Right cardiac atrium (tissue), 5 donors: Measurements from ENCODE around the gene MACIR. TPM values are rescaled to one million over a fixed set of nuclear protein-coding genes. Genes with fewer than 3 reads are reported as not detected.
A peak's percentile ranks its signal among the peaks of the same experiment; 100 is the strongest.

Experiments
- ATAC-seq, 2 donors: fragments of 200-7000 bp; cut with Tn5 transposase; one replicate each; pipeline versions ENCODE4 v1.8.0 to v1.9.1; 2020; ENCODE audit warnings: moderate library complexity in 2 of 2, mild to moderate bottlenecking in 1 of 2
- DNase-seq, 3 donors: peaks; one replicate each; pipeline ENCODE4 v3.0.0-alpha.2; 2020
- H3K27ac ChIP-seq: one replicate; pipeline ENCODE4 v1.5.1; 2013; ENCODE audit warnings: mild to moderate bottlenecking, low read length, control low read depth, moderate library complexity
- H3K27me3 ChIP-seq: one replicate; pipeline ENCODE4 v1.6.1; 2013; ENCODE audit not compliant: control insufficient read depth, insufficient read depth
- H3K4me1 ChIP-seq: one replicate; pipeline ENCODE4 v1.6.1; 2013; ENCODE audit warnings: low read length; ENCODE audit not compliant: control insufficient read depth, insufficient read depth
- H3K4me3 ChIP-seq: one replicate; pipeline ENCODE4 v1.5.1; 2013; ENCODE audit warnings: low read length, control low read depth
- H3K9me3 ChIP-seq: one replicate; pipeline ENCODE4 v1.6.1; 2013; ENCODE audit warnings: low read length; ENCODE audit not compliant: control insufficient read depth
- WGBS: extraction: QIAGEN DNeasy Blood & Tissue Kit; methylation state at CpG from one replicate; pipeline ENCODE4 v1.1.7; 2013; 5-methylcytosine and 5-hydroxymethylcytosine counted together
- intact Hi-C, 4 donors: fragments of 100-400 bp; cut with DNase I; formaldehyde crosslinking; loops; one replicate each; pipeline versions ENCODE4 v1.11.0 to v1.14.0; 2022 to 2023
- polyA plus RNA-seq: library from polyadenylated mRNA; stranded (reverse); fragments of 200-250 nt; gene quantifications from one replicate; pipeline ENCODE4 v1.2.3, GENCODE V29; 2013
- total RNA-seq, 4 donors: library from RNA; stranded (reverse); fragmentation: NEBNext Ultra II Directional; extraction: Animal tissue kit (Norgen Biotek cat#: 25700); gene quantifications; one replicate each; pipeline ENCODE4 v1.2.1, GENCODE V29; 2021
- donor health status: healthy with polysubstance abuse.
- donor health status: DM: no; HTN: yes; CAD: no.
- donor health status: DM: no; HTN: no; CAD: no.
- donor health status: DM: no; HTN: yes; CAD: no; lungs with severe emphysema.
- donor health status: DM: yes; HTN: yes; CAD: no.

Gene MACIR
- total and polyA plus RNA-seq, 5 donors = 3.0 to 4.8 (median 3.8) TPM

GRCh38 chr5:103247118-103247517, 11.4 kb upstream of the MACIR start:
- Histone ChIP-seq H3K27me3 (no peaks in the 10 kb centered on the region), H3K9me3 (no peaks in the 10 kb centered on the region), H3K27ac (no peak overlapping the region), H3K4me1 (no peaks in the 10 kb centered on the region), H3K4me3 (no peak overlapping the region)
- ATAC-seq (no peak), DNase-seq (no peak)
- intact Hi-C loops = no loop called here
- whole genome bisulfite sequencing = 95% methylated on average over 1 of the region's 1 CpG

- intact Hi-C loops = no loop called here
- no peaks in the 10 kb centered on the region for H3K4me1 ChIP-seq
- no peaks in the 10 kb centered on the region for H3K9me3 ChIP-seq
- WGBS = 90% methylated on average over 2 of the region's 2 CpGs
- no peak overlapping the region for H3K4me3 ChIP-seq
- H3K27me3 ChIP-seq = no peaks in the 10 kb centered on the region
- ATAC-seq (no peak), DNase-seq (no peak)
- no peak overlapping the region for H3K27ac ChIP-seq
Measured at GRCh38 chr5:103249068-103249467, 9.5 kb upstream of the MACIR start.

DNA sequence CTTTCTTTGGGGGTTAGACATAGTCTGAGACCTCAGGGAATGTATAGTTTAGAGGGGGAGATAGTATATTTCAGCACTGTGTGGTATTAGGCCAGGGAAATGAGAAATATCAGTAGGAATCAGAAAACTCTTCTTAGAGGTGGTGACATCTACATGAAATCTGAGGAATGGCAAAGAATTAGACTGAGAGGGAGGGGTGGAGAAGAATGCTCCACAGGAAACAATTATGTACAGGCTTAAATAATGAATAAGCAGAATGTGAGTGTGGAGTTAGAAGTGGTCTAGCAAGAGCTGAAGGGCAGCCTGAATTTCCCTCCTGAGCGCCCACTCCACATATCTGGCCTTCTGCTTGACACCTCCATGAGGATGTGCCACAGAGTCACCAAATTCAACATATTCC, 3.6 kb upstream of the MACIR start:
- Histone ChIP-seq H3K9me3 (no peaks in the 10 kb centered on the region), H3K4me1 (no peaks in the 10 kb centered on the region), H3K4me3 (no peak overlapping the region), H3K27ac (no peak overlapping the region), H3K27me3 (no peaks in the 10 kb centered on the region)
- DNase-seq (no peak), ATAC-seq (no peak)
- intact Hi-C loops = no loop called here
- 92% methylated on average over 1 of the region's 1 CpG for WGBS

DNA sequence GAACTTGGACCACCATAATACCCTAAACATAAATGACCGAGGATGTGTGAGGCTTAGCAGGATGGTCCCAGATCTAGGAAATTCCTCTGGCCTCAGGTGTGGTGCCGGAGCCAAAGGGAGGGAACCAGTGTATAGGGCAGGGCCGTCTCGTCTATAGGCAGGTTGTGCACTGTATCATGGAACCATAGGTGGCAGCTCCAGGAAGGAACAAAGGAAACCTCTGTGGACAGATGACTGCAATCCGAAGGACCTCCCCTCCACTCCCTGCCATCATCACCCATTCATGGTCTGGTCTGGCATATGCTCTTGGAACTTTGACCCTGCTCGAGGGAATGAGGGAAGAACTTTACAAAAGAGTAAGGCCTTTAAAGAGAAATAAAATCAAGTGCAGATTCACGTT, 2.9 kb upstream of the MACIR start:
- H3K27me3 ChIP-seq = no peaks in the 10 kb centered on the region
- ATAC-seq (no peak), DNase-seq (no peak)
- no peaks in the 10 kb centered on the region for H3K4me1 ChIP-seq
- H3K27ac ChIP-seq = no peak overlapping the region
- WGBS = 95% methylated on average over 7 of the region's 7 CpGs
- H3K9me3 ChIP-seq = no peaks in the 10 kb centered on the region
- intact Hi-C loops = no loop called here
- H3K4me3 ChIP-seq = no peak overlapping the region

GRCh38 chr5:103256178-103256577, 2.4 kb upstream of the MACIR start:
- WGBS = 75% methylated on average over 4 of the region's 4 CpGs
- intact Hi-C loops = no loop called here
- no peaks in the 10 kb centered on the region for H3K27me3 ChIP-seq

GRCh38 chr5:103258957-103259704, 568 bp downstream of the MACIR start:
- Histone ChIP-seq H3K27me3 (no peaks in the 10 kb centered on the region), H3K9me3 (no peaks in the 10 kb centered on the region), H3K27ac (peak overlapping the region; percentile 64), H3K4me3 (peak overlapping the region; percentile 72), H3K4me1 (no peaks in the 10 kb centered on the region)
- ATAC-seq (peak; percentile 60 to 69), DNase-seq (peak; percentile 55 to 84 (median 83))
- WGBS = under 1% methylated on average over 91 of the region's 91 CpGs
- intact Hi-C loops = no loop called here

More at GRCh38 chr5:103256178-103256577, 2.4 kb upstream of the MACIR start:
- H3K9me3 ChIP-seq = no peaks in the 10 kb centered on the region
- H3K4me3 ChIP-seq = no peak overlapping the region
- ATAC-seq (no peak), DNase-seq (no peak)
- no peak overlapping the region for H3K27ac ChIP-seq
- H3K4me1 ChIP-seq = no peaks in the 10 kb centered on the region

DNA sequence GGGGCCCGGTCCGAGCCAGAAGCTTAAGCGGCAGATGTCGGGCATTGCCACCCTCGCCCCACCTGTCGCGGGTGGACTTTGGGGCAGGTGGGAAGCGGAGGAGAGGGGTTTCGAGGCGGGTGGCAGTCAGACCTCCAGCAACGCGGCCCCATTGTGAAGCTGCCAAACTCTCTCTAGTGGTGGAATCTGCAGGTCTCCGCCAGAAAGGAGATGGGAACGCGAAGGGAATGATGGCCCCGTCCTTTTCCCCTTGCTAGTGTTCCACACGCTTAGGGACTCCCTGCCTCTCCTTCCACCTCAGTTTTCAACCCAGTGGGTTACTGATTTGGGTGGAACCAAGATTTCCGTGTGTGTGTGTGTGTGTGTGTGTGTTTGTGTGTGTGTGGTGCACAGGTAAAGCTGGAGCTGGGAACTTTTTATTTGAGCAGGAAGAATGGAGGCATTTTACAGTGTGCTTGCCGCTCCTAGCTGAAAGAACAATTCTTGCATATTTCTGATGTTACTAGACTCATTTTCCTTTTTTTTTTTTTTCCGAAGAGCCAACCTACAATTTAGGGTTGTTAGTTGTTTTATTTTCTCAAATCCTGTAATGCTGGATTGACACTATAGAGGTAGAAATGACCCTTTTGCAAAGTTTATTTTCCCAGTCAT, 1.3 kb downstream of the MACIR start:
- no peaks in the 10 kb centered on the region for H3K9me3 ChIP-seq
- intact Hi-C loops = no loop called here
- H3K4me1 ChIP-seq = no peaks in the 10 kb centered on the region
- DNase-seq = no peak
- H3K4me3 ChIP-seq = peak overlapping the region; percentile 72
- H3K27ac ChIP-seq = peak overlapping the region; percentile 64
- 2% methylated on average over 20 of the region's 20 CpGs for WGBS
- no peaks in the 10 kb centered on the region for H3K27me3 ChIP-seq
- ATAC-seq = peak in 1 of 2 donors; percentile 3

DNA sequence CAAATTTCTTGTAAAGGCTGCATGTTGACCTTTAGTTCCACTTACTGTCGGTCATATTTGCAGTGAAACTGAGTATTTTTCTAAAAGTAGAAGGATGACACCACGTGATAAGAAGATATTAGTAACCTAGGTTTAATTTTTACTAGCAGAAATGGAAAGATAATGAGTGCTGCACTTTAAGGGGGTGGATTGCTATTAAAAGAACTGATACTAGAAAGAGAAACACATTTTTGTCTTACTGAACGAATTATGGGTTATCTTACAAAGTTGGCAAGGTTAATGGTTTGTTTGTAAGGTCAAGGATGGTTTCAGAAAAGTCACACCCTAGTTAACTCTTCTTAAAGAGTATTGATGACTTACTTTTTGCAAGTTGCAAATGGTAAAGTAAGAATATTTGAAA, 2.4 kb downstream of the MACIR start:
- DNase-seq = no peak
- Histone ChIP-seq H3K4me3 (no peak overlapping the region), H3K9me3 (no peaks in the 10 kb centered on the region), H3K27ac (no peak overlapping the region), H3K4me1 (no peaks in the 10 kb centered on the region), H3K27me3 (no peaks in the 10 kb centered on the region)
- no peak for ATAC-seq
- intact Hi-C loops = no loop called here
- WGBS = 39% methylated on average over 3 of the region's 3 CpGs

- 60% methylated on average over 1 of the region's 1 CpG for WGBS
- H3K27me3 ChIP-seq = no peaks in the 10 kb centered on the region
- DNase-seq (no peak), ATAC-seq (no peak)
- no peaks in the 10 kb centered on the region for H3K9me3 ChIP-seq
- H3K4me1 ChIP-seq = no peaks in the 10 kb centered on the region
- intact Hi-C loops = no loop called here
- no peak overlapping the region for H3K4me3 ChIP-seq
- no peak overlapping the region for H3K27ac ChIP-seq
Measured at GRCh38 chr5:103262422-103262871, 3.9 kb downstream of the MACIR start.

- Histone ChIP-seq H3K4me1 (no peaks in the 10 kb centered on the region), H3K9me3 (no peaks in the 10 kb centered on the region), H3K27me3 (no peaks in the 10 kb centered on the region), H3K27ac (no peak overlapping the region), H3K4me3 (no peak overlapping the region)
- DNase-seq (no peak), ATAC-seq (no peak)
- intact Hi-C loops = no loop called here
- WGBS = 43% methylated on average over 2 of the region's 2 CpGs
Measured at GRCh38 chr5:103263054-103263453, 4.5 kb downstream of the MACIR start.

DNA sequence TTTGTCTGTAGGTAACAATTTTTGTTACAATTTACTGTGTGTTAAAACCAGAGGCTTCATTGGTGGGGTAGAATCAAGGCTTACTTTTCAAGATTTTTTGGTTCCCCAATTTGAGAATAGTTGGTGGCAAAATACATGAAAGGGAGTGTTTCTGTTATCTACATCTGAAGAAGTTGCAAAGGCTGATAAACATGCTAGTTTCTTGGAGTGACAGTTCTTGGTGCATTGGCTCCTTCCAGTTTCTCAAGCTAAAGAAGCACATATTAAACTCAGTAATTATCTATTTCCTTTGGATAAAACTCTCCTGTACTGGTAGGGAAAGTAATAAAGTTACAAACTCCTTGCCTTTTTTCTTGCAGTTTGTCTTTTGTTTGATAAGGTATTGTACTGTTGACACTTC, 5.9 kb downstream of the MACIR start:
- DNase-seq (no peak), ATAC-seq (no peak)
- Histone ChIP-seq H3K4me3 (no peak overlapping the region), H3K9me3 (no peaks in the 10 kb centered on the region), H3K27ac (no peak overlapping the region), H3K27me3 (no peaks in the 10 kb centered on the region), H3K4me1 (no peaks in the 10 kb centered on the region)
- intact Hi-C loops = no loop called here
